PC-9 (cell line): Measurements from ENCODE around the gene RFX2. TPM values are rescaled to one million over a fixed set of nuclear protein-coding genes. Genes with fewer than 3 reads are reported as not detected.

Experiments
- BruUV-seq: library from RNA; stranded (reverse); fragments of 400-500 nt; replicated peaks from 2 replicates; lab custom pipeline; 2021; lab: Mats Ljungman, UMichigan
- CTCF ChIA-PET: fragments of 300-600 bp; sonication (Branson Sonifier 250); formaldehyde crosslinking; loops from one replicate; lab custom pipeline; 2022; ENCODE audit warnings: antibody characterized with exemption; lab: Charles Lee
- POLR2A ChIA-PET: fragments of 300-600 bp; sonication (Branson Sonifier 250); formaldehyde crosslinking; loops from one replicate; lab custom pipeline; 2022; ENCODE audit warnings: antibody characterized with exemption; ENCODE audit not compliant: unreplicated experiment; lab: Charles Lee
- DNase-seq, 2 experiments: peaks; one replicate each; pipeline versions ENCODE4 v3.0.0 to v3.0.0-alpha.2; 2015 to 2022; ENCODE audit warnings: mixed read lengths in 1 of 2
- H2AFZ ChIP-seq: fragments of 200-600 bp; sonication (generic); 2 replicates; pipeline ENCODE4 v1.8.1; 2017; ENCODE audit warnings: antibody characterized with exemption
- H3F3A ChIP-seq: fragments of 200-600 bp; sonication (generic); 2 replicates; pipeline ENCODE4 v1.8.1; 2017; ENCODE audit warnings: antibody characterized with exemption, mild to moderate bottlenecking, low read depth; ENCODE audit not compliant: insufficient read depth
- H3K27ac ChIP-seq: fragments of 200-600 bp; sonication (generic); 2 replicates; pipeline ENCODE4 v1.6.1; 2016; ENCODE audit warnings: mixed run types
- H3K27me3 ChIP-seq: fragments of 200-600 bp; sonication (generic); 2 replicates; pipeline ENCODE4 v1.6.1; 2016; ENCODE audit warnings: low read depth, mixed run types; ENCODE audit not compliant: insufficient read depth
- H3K36me3 ChIP-seq: fragments of 200-600 bp; sonication (generic); 2 replicates; pipeline ENCODE4 v1.6.1; 2016; ENCODE audit warnings: low read depth, mixed run types
- H3K4me1 ChIP-seq: fragments of 200-600 bp; sonication (generic); replicated peaks from 2 replicates; pipeline ENCODE4 v1.6.1; 2016; ENCODE audit warnings: mixed run types; ENCODE audit not compliant: insufficient read depth
- H3K4me2 ChIP-seq: fragments of 200-600 bp; sonication (generic); 2 replicates; pipeline ENCODE4 v1.6.1; 2017; ENCODE audit warnings: mixed run types
- H3K4me3 ChIP-seq: fragments of 200-600 bp; sonication (generic); 2 replicates; pipeline ENCODE4 v1.6.1; 2016; ENCODE audit warnings: mixed run types
- H3K79me2 ChIP-seq: fragments of 200-600 bp; sonication (generic); 2 replicates; pipeline ENCODE4 v1.6.1; 2017; ENCODE audit warnings: low read depth, mixed run types
- H3K9me2 ChIP-seq: fragments of 200-600 bp; sonication (generic); 2 replicates; pipeline ENCODE4 v1.8.1; 2017; ENCODE audit warnings: mild to moderate bottlenecking; ENCODE audit not compliant: insufficient read depth
- H3K9me3 ChIP-seq: fragments of 200-600 bp; sonication (generic); 2 replicates; pipeline ENCODE4 v1.8.1; 2016; ENCODE audit warnings: low read depth; ENCODE audit not compliant: insufficient read depth
- H4K20me1 ChIP-seq: fragments of 200-600 bp; sonication (generic); 2 replicates; pipeline ENCODE4 v1.8.1; 2017; ENCODE audit not compliant: insufficient read depth
- EZH2 ChIP-seq: fragments of 200-600 bp; sonication (generic); IDR thresholded peaks from 2 replicates; pipeline ENCODE4 v1.8.0; 2017; ENCODE audit warnings: antibody characterized with exemption, low read depth
- intact Hi-C: fragments of 100-400 bp; cut with micrococcal nuclease; formaldehyde crosslinking; loops from one replicate; pipeline ENCODE4 v1.10.0; 2022; ENCODE audit not compliant: unreplicated experiment
- total RNA-seq: library from RNA; stranded (reverse); gene quantifications from 2 replicates; pipeline ENCODE4 v1.2.3, GENCODE V29; 2021
- TF ChIP-seq, protein P1 (sequence below): fragments of 200-600 bp; sonication (generic); conservative IDR thresholded peaks from 2 replicates; pipeline ENCODE4 v1.6.1; 2017; ENCODE audit warnings: mixed run types, antibody characterized with exemption, mild to moderate bottlenecking, moderate library complexity

Gene RFX2
- total RNA-seq, 1 experiment from 2014 or later = 11.6 TPM

- TF ChIP-seq, protein P1, sequence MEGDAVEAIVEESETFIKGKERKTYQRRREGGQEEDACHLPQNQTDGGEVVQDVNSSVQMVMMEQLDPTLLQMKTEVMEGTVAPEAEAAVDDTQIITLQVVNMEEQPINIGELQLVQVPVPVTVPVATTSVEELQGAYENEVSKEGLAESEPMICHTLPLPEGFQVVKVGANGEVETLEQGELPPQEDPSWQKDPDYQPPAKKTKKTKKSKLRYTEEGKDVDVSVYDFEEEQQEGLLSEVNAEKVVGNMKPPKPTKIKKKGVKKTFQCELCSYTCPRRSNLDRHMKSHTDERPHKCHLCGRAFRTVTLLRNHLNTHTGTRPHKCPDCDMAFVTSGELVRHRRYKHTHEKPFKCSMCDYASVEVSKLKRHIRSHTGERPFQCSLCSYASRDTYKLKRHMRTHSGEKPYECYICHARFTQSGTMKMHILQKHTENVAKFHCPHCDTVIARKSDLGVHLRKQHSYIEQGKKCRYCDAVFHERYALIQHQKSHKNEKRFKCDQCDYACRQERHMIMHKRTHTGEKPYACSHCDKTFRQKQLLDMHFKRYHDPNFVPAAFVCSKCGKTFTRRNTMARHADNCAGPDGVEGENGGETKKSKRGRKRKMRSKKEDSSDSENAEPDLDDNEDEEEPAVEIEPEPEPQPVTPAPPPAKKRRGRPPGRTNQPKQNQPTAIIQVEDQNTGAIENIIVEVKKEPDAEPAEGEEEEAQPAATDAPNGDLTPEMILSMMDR = no peak
- no peak for TF ChIP-seq EZH2
- ChIA-PET POLR2A (no interaction called here), CTCF (no interaction called here)
- no peak overlapping the region for H3K4me3 ChIP-seq
- BruUV-seq = no TSS peak
- peaks cover 24% of the 10 kb centered on the region for H3K79me2 ChIP-seq
- intact Hi-C loops = no loop called here
- H3K4me2 ChIP-seq = no peak overlapping the region
- DNase-seq = no peak
- H2AFZ ChIP-seq = no peak overlapping the region
- H3K36me3 ChIP-seq = no peaks in the 10 kb centered on the region
- no peak overlapping the region for H3K27ac ChIP-seq
- H3K9me2 ChIP-seq = no peaks in the 10 kb centered on the region
- H4K20me1 ChIP-seq = peaks cover 17% of the 10 kb centered on the region
- no peaks in the 10 kb centered on the region for H3K27me3 ChIP-seq
- no peaks in the 10 kb centered on the region for H3K4me1 ChIP-seq
- no peaks in the 10 kb centered on the region for H3K9me3 ChIP-seq
- H3F3A ChIP-seq = no peaks in the 10 kb centered on the region
Measured at GRCh38 chr19:5950741-5951140, 159.6 kb downstream of the RFX2 start.

DNA sequence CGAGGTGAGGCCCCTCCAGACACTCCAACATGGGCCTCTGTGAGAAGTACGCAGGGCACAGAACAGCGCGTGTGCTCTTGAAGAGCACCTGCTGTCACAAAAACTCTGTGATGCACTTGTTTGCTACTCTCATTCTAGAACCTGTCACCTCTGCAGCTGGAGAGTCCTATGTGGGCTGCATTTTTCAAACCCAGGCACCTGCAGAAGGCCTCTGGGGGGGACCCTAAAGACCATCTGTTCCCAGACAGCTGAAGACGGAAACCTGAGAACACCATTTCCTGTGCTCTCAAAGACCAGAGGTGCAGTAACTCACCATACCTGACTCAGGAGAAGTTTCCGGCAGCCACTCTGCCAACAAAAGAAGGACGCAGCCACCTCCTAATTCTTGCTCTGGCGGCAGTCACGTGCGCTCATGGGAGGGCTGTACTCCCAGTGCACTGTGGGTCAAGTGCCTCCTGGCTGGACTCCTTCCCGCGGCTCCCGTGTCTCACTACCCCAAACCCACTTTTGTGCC, 160.5 kb downstream of the RFX2 start:
- no peaks in the 10 kb centered on the region for H3K4me1 ChIP-seq
- peaks cover 17% of the 10 kb centered on the region for H3K79me2 ChIP-seq
- H3K4me3 ChIP-seq = no peak overlapping the region
- DNase-seq = no peak
- TF ChIP-seq EZH2 = no peak
- TF ChIP-seq, protein P1 = no peak
- H3K9me3 ChIP-seq = no peaks in the 10 kb centered on the region
- no TSS peak for BruUV-seq
- H3K4me2 ChIP-seq = no peak overlapping the region
- no peaks in the 10 kb centered on the region for H3K36me3 ChIP-seq
- H3K9me2 ChIP-seq = no peaks in the 10 kb centered on the region
- H3F3A ChIP-seq = no peaks in the 10 kb centered on the region
- peaks cover 10% of the 10 kb centered on the region for H4K20me1 ChIP-seq
- no peaks in the 10 kb centered on the region for H3K27me3 ChIP-seq
- ChIA-PET CTCF (no interaction called here), POLR2A (interaction anchor here (0.6 kb wide), 1 partner anchor 18 kb away, joined by 3 read pairs; no protein-coding TSS in a partner anchor)
- H2AFZ ChIP-seq = no peak overlapping the region
- intact Hi-C loops = no loop called here
- no peak overlapping the region for H3K27ac ChIP-seq

DNA sequence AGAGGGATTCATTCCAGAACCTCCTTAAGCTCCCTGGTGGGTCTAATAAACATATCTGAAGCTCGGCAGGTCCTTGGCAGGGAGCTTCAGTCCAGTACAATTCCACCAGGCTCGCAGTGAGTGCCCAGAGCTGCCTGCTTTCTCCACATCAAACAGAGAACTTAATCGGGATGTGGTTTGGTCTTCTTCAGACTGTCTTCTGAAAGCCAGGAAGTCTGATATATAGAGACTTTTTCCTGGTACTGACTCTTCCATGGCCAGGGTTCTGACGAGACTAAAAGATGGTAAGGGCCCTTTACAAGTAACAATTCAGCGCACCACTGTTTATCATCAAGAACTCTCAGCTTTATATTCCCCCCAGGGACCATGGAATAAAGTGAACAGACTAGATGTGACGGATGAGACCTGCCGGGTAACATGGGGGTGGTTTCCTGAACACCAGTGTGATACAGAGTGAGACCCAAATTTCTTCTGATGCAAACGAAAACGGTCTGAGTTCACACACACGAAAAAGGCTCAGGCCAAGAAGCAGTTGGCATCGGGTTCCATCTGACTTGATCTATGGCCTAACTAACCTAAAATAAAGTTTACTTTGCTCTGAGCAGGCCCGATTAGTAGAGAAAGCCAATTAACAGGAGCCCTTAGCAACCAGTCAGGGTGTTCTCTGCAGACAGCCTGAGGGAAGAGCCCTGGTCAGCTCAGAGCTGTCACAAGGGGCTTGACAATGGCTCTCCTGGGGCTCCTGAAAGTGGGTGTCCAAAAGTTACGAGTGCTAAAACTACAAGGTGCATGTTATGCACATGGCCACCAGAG, 161.3 kb downstream of the RFX2 start:
- Histone ChIP-seq H3K36me3 (no peaks in the 10 kb centered on the region), H3F3A (no peaks in the 10 kb centered on the region), H3K9me2 (no peaks in the 10 kb centered on the region), H3K27me3 (no peaks in the 10 kb centered on the region), H4K20me1 (peaks cover 7% of the 10 kb centered on the region), H3K27ac (no peak overlapping the region), H3K79me2 (peaks cover 13% of the 10 kb centered on the region), H3K4me1 (no peaks in the 10 kb centered on the region), H3K4me3 (no peak overlapping the region), H2AFZ (no peak overlapping the region), H3K9me3 (no peaks in the 10 kb centered on the region), H3K4me2 (no peak overlapping the region)
- POLR2A ChIA-PET = interaction anchor here (0.6 kb wide), 1 partner anchor 19 kb away, joined by 3 read pairs; no protein-coding TSS in a partner anchor
- CTCF ChIA-PET = no interaction called here
- intact Hi-C loops = no loop called here
- no TSS peak for BruUV-seq
- no peak for TF ChIP-seq EZH2
- TF ChIP-seq, protein P1 = no peak
- no peak for DNase-seq
